ENCODE measurements around the gene USP44. TPM values are rescaled to one million over a fixed set of nuclear protein-coding genes. Genes with fewer than 3 reads are reported as not detected.
A peak's percentile ranks its signal among the peaks of the same experiment; 100 is the strongest.

USP44 gene
- total and polyA plus RNA-seq, 2 of the 13 experiments (the other 11 are each of a cell fraction or from before 2014, with no cell fraction given) = 0.05 to 0.07 TPM

- TF ChIP-seq SKIL (CRISPR knock-in tag; IDR thresholded peaks at IDR 0.05; ENCODE audit: borderline replicate concordance) (peak; percentile 40; the same call in 1 of the 2 replicates), ZNF710 (CRISPR knock-in tag; IDR thresholded peaks at IDR 0.05; ENCODE audit: borderline replicate concordance) (no peak), ZFP36L2 (CRISPR knock-in tag; IDR thresholded peaks at IDR 0.05) (peak; percentile 44; the same call in 1 of the 2 replicates), ZSCAN30 (CRISPR knock-in tag; IDR thresholded peaks at IDR 0.05) (no peak), TRIM24 (CRISPR knock-in tag; IDR thresholded peaks at IDR 0.05) (no peak), ZNF691 (CRISPR knock-in tag; IDR thresholded peaks at IDR 0.05; ENCODE audit: borderline replicate concordance, low read depth) (peak; percentile 47; the same call in 1 of the 2 replicates), AHR (CRISPR knock-in tag; IDR thresholded peaks at IDR 0.05) (peak; percentile 88; the same call in 1 of the 2 replicates), ZSCAN25 (CRISPR knock-in tag; IDR thresholded peaks at IDR 0.05) (peak; percentile 55; the same call in 1 of the 2 replicates), CBX5 (CRISPR knock-in tag; IDR thresholded peaks at IDR 0.05; ENCODE audit: borderline replicate concordance) (peak; percentile 56; the same call in 1 of the 2 replicates), CSRNP2 (CRISPR knock-in tag; conservative IDR thresholded peaks at IDR 0.05; ENCODE audit: low read depth) (no peak), RFX5 (IDR thresholded peaks at IDR 0.05; ENCODE audit: low read depth, low read length) (no peak), ZNF670 (CRISPR knock-in tag; IDR thresholded peaks at IDR 0.05; ENCODE audit: borderline replicate concordance) (peak; percentile 93), ZBTB42 (CRISPR knock-in tag; IDR thresholded peaks at IDR 0.05) (peak; percentile 37; the same call in 1 of the 2 replicates), HHEX (CRISPR knock-in tag; IDR thresholded peaks at IDR 0.05) (no peak), ELF3 (CRISPR knock-in tag; IDR thresholded peaks at IDR 0.05) (peak; percentile 59; the same call in 1 of the 2 replicates), TBX3 (IDR thresholded peaks at IDR 0.05; ENCODE audit: borderline replicate concordance) (no peak), ZNF773 (CRISPR knock-in tag; IDR thresholded peaks at IDR 0.05; ENCODE audit: borderline replicate concordance) (peak; percentile 71; the same call in 1 of the 2 replicates), ZSCAN29 (CRISPR knock-in tag; conservative IDR thresholded peaks at IDR 0.05) (peak; percentile 85), RFXAP (CRISPR knock-in tag; IDR thresholded peaks at IDR 0.05; ENCODE audit: borderline replicate concordance) (peak; percentile 85; the same call in 1 of the 2 replicates), PHF20 (CRISPR knock-in tag; IDR thresholded peaks at IDR 0.05) (peak; percentile 93), CHD2 (IDR thresholded peaks at IDR 0.05; ENCODE audit: low read depth, low read length) (no peak), TP53 (CRISPR knock-in tag; conservative IDR thresholded peaks at IDR 0.05) (no peak)
Observed at GRCh38 chr12:95473884-95474659, 77.2 kb downstream of the USP44 start, which contains the start of gene METAP2 (continued).

All from HepG2 (cell line).